IPS-11a (cell line): Measurements from ENCODE around the gene VWA7.
A peak's percentile ranks its signal among the peaks of the same experiment; 100 is the strongest.

ENCODE experiments used
- H3K4me3 ChIP-seq: one replicate; pipeline ENCODE4 v1.5.1; 2013; ENCODE audit warnings: low read depth, low read length, control low read depth

VWA7 gene

DNA sequence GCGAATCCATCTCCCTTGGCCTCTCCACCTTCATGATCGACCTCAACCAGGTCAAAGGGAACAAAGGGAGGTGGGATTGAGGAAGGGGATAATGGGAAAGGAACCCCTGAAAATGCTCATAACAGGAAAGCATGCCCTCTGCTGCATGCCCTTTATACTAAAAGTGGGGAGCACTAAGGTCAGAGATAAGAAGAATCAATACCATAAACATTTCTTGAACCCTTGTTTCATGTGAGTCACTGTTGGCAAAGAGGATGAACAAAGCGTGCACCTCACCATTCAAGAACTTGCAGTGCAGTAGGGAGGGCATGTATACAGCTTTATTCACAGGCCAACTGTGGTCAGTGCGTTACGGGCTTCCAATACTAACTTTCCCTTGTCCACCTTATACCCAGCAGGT, 16.3 kb downstream of the VWA7 start:
- no peak overlapping the region for H3K4me3 ChIP-seq

DNA sequence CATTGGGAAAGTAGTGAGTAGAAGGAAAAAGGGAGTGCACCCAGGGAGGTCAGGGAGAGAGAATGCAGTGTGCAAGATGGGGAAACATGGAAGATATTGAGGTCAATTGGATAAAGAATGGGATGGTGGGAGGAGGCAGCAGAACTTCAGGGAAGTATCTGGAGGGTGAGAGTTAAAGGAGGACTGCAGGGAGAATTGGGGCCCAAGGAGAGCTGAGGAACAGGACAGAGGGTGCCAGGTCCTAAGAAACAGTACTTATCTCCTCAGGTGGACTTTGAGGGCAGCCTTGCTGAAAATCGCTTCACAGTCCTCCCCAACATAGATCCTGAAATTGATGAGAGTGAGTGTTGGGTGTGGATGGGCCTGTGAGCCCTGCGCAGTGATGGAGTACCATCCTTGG, 18.8 kb downstream of the VWA7 start:
- no peak overlapping the region for H3K4me3 ChIP-seq

DNA sequence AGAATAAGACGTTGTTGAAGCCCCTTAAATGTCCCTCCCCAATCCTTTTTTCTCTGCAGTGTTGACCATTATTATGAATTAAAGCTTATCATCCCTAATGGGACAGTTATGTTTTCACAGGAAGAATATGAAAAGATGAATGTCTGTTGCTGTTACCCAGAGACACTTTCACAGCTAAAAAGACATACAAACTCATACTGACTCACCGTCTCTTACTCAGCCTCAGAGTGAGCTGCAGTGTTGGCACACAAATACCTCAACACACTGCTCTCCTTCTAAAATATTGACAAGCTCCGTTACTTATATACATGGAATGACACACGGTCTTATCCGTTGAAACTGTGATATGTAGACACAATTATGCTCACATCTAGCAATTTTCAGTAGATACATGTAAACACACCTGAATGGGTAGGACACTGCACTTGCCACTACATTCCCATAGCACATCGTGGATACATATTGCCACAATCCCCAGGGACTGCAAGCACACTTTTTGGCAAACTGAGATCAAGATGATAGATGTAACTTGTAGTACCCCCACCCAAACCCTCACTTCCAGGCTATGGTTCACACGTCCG, 24.3 kb downstream of the VWA7 start:
- no peak overlapping the region for H3K4me3 ChIP-seq

DNA sequence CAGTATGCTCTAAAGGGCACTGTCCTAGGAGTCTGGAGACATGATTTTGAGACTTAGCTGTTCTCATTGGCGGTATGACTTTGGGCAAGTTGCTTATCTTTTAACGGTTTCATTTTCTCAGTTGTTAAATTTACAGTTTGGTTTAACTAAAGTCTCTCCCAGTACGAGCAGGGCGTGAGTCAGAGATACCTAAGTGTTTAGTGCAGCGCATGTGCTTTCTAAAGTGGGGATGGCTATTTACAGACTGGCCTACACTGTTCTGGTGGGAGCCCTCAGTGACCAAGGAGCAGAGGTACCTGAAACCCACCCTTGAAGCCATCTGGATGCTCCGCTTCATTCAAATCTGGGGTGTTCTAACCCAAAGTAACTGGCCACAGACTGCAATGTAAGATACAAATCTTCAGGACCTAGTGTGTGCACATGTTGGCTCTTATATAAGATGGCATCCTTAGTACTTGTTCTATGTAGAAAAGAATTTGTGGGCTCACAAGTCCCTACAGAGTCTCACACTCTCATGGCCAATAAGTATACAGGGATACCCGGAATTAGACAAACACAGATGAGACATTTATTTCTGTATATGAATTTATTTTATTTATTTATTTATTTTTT, 26.6 kb downstream of the VWA7 start:
- no peak overlapping the region for H3K4me3 ChIP-seq

DNA sequence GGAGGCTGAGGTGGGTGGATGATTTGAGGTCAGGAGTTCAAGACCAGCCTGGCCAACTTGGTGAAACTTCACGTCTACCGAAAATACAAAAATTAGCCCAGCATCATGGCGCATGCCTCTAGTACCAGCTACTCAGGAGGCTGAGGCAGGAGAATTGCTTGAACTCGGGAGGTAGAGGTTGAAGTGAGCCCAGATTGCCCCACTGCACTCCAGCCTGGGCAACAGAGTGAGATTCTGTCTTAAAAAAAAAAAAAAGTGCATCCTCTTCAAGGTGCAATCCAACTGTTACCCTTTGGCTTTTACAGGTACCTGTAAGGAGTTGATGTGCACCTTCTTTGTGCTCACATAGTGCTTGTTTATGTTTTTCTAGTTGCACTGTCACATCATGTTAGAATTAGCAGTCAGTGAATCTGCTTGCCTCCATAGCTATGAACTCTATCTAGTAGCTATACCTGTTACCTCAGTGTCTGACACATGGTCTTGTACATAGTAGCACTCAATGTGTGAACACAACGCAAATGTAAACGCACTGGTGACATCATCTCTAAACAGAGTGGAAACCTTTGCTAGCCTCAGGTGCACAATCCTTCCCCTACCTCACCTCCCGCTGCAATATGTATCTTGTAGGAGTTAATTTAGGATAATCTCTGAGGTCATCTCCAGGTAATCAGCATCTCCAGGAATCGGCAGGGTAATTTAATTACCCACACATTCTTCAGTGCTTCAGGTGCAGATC, 27.7 kb downstream of the VWA7 start:
- H3K4me3 ChIP-seq, result no peak overlapping the region

DNA sequence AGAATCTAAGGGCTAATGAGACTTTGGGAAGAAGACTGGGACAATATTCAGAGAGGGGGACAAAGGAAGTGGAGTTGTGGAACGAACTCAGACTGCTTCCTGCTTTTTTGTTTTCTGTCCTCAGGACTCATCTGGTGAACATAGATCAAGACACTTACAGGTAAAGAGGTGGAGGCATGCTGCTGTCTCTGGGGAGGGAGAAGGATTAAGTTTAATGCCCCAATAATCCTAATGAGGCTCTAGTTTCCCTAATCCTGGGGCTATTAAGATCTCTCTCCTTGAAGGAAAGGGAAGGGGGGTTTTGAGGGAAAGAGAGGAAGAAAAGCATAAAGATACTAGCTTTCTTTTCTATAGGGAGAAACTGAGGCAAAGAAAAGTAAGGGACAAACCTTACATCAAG, 32.7 kb downstream of the VWA7 start:
- H3K4me3 ChIP-seq, result no peak overlapping the region

DNA sequence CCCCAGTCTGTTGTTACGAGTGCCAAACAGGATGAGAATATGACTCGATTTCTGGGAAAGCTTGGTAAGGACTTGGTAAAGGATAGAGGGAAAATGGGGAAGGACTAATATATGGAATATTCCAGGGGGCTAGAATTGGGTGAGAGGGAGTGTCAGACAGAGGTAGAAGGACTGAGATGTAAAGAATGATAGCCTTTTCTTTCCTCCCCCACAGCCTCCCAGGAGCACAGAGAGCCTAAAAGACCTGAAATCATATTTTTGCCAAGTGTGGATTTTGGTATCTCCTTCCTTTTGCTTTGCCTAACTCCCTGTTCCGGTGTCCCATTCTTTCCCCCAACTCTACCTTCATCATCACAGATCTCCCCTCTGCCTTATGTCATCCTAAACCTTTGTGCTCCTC, 34.2 kb downstream of the VWA7 start:
- H3K4me3 ChIP-seq, result no peak overlapping the region

DNA sequence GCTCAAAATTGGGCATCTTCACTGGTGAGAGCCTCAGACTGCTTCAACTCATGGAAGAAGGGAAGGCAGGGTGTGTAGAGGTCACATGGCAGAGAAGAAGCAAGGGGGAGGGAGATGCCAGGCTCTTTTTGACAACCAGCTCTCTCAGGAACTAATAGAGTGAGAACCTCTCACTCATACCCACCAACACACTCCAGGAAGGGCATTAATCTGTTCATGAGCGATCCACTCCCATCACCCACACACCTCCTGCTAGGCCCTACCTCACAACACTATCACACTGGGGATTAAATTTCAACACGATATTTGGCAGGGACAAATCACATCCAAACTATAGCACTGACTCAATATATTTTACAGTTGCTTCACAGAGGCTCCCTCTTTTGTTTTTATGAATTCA, 35.3 kb downstream of the VWA7 start:
- no peak overlapping the region for H3K4me3 ChIP-seq

DNA sequence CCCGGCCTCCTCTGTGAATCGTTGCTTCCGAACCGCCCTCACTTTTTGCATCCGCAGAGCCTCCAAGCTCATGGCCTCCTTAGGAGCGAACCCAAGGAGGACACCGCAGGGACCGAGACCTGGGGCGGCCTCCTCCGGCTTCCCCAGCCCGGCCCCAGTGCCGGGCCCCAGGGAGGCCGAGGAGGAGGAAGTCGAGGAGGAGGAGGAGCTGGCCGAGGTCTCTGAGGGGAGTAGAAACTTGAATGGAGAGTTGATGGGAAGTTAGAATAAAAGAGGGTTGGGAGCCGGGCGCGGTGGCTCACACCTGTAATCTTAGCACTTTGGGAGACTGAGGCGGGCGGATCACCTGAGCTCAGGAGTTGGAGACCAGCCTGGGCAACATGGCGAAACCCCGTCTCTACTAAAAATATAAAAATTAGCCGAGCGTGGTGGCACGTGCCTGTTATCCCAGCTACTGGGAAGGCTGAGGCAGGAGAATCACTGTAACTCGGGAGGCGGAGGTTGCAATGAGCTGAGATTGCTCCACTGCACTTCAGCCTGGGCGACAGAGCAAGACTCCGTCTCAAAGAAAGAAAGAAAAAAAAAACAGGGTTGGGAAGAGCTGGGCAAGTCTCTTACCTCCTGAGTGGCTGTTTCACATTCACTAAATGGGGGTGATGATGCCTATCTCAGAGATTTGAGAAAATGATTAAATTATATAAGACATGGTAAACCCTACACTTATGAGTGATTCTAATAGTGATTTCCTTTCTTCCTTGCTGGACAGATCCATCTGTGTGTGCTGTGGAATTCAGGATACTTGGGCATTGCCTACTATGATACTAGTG, 36.5 kb downstream of the VWA7 start:
- H3K4me3 ChIP-seq, result peak overlapping the region; percentile 40

DNA sequence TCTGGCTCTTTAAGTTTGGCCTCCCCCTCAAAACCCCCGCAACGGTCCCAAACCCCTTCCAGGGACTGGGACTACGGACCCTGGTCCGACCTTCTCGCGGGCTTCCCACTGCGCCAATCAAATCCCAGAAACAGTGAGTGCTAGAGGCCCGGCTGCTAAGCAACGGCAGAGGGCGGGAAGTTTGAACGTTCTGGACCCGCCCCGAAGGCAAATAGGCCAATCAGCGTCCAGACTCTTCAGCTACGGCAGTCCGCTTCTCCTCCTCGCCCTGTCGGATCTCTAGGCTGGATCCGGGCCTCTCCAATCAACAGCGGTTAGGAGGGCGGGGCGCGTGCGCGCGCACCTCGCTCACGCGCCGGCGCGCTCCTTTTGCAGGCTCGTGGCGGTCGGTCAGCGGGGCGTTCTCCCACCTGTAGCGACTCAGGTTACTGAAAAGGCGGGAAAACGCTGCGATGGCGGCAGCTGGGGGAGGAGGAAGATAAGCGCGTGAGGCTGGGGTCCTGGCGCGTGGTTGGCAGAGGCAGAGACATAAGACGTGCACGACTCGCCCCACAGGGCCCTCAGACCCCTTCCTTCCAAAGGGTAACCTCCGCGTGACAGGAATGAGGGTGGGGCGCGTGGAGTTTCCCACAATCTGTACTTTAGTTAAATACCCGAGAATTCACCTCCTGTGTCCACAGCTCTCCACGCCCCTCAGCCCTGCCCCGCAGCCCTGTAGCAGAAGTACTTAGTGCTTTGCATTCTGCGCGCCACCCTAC, 37.3 kb downstream of the VWA7 start, which contains the start of gene MSH5:
Gene MSH5, plus strand, starts transcription at position 367 of the 758 bp plus-strand sequence. CDS start 462 bp downstream, outside the sequence.
- peak within 1 kb of the TSS; percentile 40 for H3K4me3 ChIP-seq

DNA sequence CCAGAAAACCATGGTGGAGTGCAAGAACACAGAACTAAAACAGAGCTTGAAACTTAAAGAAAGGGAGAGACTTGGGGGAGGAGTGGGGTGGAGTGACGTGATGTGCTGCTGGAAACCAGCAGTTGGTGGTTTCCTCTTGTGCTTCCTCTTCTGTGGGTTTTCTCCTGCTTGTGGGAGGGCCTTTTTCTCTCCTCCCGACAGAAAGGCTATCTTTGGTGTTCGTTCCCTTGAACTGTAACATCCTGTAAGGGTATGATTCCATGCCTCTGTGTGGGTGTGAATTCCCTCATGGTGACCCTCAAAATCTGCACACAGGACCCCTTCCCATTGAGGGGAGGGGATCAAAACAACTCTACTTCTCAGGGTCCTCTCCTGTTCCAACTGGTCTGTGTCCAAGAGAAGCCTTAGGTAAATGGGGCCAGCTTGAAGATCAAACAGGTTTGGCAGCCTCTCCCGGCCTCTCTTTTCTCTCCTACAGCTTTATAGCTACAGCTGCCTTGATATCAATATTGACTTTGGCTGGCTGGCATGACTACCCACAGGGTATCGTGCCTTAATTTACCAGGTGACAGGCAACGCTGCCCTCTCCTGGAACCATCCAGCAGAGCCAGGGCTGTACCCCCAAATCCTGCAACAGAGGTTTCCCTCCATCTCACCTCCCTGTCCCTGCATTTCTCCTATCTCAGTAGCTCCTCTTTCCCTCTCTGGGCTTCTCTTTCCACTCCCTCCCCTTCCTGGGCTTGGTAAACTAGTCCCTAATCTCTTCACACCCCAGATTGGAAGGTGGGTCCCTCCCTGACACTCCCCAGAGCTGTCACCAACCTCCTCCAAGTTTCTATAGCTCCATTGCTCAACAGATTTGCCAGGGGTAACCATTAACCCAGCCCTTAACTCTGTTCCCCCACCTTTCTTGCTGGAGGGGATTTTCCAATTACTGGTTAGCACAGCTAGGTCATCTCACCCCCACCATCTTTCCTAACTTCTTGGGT, 38.8 kb downstream of the VWA7 start:
- no peak overlapping the region for H3K4me3 ChIP-seq

DNA sequence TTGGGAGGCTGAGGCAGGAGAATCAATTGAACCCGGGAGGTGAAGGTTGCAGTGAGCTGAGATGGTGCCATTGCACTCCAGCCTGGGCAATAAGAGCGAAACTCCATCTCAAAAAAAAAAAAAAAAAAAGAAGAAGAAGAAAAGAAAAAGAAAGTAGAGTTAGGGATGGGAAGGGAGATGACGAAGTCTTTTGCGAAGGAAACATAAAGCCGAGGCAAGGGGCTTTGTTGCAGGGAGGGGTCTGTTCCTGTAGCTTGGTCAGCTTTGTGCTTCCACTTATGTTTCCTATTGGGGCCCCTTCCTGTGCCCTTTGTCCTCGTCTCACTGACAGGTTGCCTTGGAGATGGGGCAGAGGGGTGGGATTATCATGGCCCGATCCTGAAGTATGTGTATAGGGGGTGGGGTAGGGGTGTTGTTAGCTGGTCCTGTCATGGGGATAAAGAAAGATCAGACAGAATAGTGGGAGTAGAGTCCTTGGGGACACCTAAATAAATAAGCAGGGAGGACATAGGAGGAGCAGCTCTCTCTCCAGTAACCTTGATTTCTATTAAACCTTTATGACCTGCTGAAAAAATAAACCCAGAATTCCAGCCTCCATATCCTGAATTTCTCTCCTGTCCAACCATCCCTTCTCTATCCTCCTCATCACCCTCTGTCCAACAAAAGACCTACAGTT, 39.7 kb downstream of the VWA7 start:
- no peak overlapping the region for H3K4me3 ChIP-seq

DNA sequence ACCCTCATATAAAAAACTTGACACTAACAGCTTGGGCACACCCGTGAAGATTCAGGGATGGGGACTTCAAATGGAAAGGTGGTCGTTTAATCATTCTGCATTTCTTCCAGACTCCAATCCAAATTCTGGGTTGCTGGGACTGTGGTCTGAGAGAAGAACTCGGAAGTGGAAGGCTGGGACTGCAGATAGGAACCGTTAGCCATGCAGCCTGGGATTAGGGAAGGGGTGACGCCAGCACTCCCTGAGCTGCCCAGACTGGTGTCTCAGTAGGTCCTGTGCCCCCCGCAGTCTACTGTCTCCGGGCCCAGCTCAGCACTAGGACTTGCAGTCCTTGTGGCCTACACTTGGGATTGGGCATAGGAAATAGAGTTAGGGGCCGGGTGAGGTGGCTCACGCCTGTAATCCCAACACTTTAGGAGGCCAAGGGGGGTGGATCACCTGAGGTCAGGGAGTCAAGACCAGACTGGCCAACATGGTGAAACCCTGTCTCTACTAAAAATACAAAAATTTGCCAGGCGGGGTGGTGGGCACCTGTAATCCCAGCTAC, 40.3 kb downstream of the VWA7 start:
- H3K4me3 ChIP-seq, result peak overlapping the region; percentile 83

DNA sequence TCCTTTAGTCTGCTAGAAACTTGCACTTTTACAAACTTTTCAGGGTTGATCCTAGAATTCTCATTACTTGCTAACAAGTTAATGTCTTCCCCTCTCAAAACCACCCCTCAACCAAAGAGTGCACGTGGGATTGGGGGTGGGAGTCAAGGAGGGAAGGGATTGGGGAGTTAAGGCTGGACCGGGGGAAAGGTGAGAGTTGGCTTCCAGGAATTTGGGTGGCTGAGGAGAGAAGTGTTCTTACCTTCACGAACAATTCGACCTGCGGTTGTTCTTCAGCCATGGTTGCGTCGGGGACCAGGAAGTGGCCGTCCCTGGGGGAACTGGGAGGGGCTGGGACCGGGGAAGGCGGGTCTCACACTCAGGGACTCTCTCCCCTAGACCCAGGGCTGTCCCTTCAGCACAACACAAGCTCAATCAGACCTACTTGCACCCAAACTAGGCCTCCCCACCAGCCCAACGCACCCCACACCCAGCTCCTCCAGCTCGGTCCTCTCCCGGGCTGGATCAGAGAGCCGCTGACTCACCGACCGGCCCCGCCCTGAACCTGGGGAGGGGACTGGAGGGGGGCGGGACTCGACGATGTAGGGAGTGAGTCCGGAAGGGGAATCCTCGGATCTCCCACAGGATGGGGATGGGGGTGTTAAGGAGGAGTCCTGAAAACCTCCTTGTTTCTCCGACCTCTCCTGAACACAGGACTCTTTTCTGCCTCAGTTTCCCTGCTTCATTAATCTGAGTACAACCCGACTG, 40.9 kb downstream of the VWA7 start, which contains the start of gene CLIC1:
Gene CLIC1, minus strand, starts transcription at position 510 of the 747 bp plus-strand sequence. Its CDS starts 230 bp downstream, at position 280.
- H3K4me3 ChIP-seq, result peak within 1 kb of the TSS; percentile 83

DNA sequence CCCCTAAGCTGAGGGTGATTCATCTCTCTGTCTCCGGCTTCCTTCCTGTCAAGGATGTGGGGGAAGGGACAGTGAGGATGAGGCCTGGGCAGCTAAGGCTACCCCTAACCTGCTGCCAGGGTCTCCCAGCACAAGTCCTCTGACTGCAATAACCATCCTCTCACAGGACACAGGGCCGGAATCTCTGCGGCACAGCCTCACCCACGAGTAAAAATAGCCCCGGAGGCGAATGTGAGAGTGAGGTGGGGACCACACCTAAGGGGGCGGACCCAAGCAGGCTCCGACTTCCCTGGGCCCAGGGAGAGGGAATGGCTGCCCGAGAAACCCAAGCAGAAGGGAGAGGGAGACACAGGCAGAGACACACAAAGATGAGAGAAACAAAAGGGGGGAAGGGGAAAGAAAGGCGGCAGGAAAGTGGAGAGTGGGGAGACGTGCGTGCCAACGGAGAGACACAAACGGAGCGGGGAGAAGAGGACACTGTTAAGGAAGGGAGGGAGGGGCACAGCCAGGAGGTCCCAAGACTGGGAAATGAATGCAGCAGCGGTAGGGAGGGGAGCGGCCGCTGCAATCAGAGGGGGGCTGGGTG, 42.2 kb downstream of the VWA7 start:
- peak overlapping the region; percentile 83 for H3K4me3 ChIP-seq

DNA sequence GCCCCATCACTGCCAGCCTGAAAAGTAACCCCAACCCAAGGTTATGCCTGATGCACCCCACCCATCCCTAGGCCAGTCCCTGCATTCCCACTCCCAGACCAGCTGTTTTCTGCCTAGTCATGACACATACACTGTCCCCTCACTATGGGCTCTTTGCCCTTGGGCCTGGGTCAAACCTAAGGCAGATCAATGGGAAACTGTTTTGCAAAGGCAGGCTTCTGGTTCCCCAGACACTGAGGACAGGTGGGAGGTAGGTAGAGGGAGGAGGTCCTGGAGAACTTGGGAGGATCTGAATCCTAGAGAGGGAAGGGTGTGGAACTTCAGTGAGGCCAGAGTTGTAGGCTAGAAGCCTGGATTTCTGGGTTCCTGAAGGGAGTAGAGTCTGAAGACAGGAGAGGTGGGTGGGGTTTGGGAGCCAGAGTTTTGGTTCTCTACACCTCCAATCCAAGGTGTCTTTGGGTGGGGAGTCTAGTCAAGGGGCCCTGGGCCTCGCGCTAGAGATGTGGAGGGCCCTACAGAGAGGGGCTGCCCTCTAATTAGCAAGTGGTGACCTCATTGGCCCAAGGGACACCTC, 42.8 kb downstream of the VWA7 start:
- peak overlapping the region; percentile 83 for H3K4me3 ChIP-seq

DNA sequence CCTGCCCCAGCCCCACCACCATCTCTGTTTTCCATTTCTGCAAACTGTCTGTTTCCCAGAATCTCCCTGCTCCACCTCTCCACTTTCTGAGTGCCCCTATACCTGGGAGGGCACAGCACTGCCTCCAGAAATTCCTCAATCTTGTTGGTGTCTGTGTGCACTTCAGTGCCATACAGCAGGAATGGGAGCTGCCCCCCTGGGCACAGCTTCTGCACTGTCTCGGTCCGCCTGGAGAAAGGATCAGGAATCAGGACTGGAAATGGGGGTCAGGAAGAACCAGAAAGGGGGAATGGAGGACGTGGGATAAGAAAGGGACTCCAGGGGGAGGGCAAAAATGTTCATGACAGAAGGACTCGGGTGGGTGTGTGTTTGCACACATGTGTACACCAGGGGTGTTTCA, 43.4 kb downstream of the VWA7 start:
- H3K4me3 ChIP-seq, result no peak overlapping the region
